Renal cortex interstitium (tissue), 11 donors: ENCODE measurements around the gene TPPP. TPM values are rescaled to one million over a fixed set of nuclear protein-coding genes. Genes with fewer than 3 reads are reported as not detected.
"Not testable (repeated sequence)": the region's sequence is repeated elsewhere in the genome, so short reads cannot be mapped to it uniquely, and the experiment has no call there.

Source experiments
- DNase-seq, 11 donors: peaks; one replicate each; pipeline ENCODE4 v3.0.0-alpha.2; 2013; ENCODE audit warnings: low read depth in 9 of 11, low spot score in 4 of 11; ENCODE audit errors: extremely low read depth in 1 of 11
- polyA plus RNA-seq, 3 donors: library from polyadenylated mRNA; unstranded; fragments of 120-200 nt; gene quantifications; one replicate each; pipeline ENCODE4 v1.2.1, GENCODE V29; 2013; ENCODE audit not compliant: insufficient read length in 3 of 3

TPPP gene
- polyA plus RNA-seq, 3 donors = 3.5 to 8.4 (median 3.9) TPM

- no peak for DNase-seq
Measured at GRCh38 chr5:639253-639530, 54.0 kb downstream of the TPPP start.

DNA sequence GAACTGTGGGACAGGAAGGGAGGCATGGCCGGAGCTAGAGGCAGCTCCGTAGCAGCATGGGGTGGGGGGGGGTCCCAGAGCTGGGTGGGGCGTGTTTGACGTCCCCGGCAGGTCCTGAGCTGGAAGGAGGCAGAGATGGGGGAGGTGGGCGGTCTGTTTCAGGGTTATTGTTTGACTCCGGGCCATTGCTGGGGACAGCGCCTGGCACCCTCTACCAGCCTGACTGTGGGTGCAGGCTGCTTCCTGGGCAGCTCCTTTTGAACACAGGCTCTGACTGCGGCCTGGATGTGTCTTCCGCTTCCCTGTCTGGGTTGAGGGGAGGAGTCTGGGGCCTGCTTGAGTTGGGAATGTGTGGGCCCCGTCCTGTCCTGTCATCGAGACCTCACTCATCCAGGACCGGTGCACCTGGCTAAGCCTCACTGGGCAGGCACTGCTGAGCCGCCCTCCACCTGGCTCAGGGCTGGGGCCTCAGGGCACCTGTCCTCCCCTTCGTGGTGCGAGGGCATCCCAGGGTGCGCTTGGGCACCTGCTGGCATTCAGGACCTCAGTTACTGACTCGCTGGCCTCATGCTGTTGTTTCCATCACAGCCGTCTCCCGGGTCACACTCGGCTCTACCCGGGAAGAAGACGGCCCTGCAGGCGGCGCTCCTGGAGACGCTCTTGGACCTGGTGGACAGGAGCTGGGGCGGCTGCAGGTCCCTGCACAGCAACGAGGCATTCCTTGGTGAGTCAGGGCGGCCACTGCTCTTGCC lies 54.5 kb downstream of the TPPP start:
- DNase-seq = no peak

GRCh38 chr5:637581-638450 lies 55.3 kb downstream of the TPPP start:
- DNase-seq = no peak

- DNase-seq = no peak
Measured at GRCh38 chr5:636951-637350, 56.2 kb downstream of the TPPP start.

- no peak for DNase-seq
Measured at GRCh38 chr5:635306-636055, 57.7 kb downstream of the TPPP start.

- no peak for DNase-seq
Measured at GRCh38 chr5:634191-634590, 59.0 kb downstream of the TPPP start.

DNA sequence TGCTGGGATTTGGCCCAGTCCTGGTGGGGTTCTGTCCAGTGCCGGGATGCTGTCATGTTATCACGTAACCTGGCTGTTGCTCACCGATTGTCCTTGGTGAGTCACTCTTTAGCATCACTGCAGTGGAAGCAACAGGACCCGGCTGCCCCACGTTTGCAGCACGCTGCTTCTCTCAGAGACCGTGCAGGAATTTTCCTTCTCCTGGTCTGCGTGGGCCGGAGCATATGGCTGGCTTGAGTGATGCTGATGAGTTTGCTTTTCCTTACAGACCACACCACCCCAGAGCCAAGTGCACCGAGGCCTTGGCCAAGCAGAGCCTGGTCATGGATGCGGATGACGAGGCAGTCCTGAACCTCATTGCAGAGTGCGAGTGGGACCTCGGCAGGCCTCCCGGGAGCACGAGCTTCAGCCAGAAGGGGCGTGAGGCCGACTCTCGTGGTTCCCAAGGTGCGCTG lies 59.6 kb downstream of the TPPP start:
- DNase-seq = no peak

- not testable (repeated sequence) for DNase-seq
Measured at GRCh38 chr5:628351-629205, 64.6 kb downstream of the TPPP start.

DNA sequence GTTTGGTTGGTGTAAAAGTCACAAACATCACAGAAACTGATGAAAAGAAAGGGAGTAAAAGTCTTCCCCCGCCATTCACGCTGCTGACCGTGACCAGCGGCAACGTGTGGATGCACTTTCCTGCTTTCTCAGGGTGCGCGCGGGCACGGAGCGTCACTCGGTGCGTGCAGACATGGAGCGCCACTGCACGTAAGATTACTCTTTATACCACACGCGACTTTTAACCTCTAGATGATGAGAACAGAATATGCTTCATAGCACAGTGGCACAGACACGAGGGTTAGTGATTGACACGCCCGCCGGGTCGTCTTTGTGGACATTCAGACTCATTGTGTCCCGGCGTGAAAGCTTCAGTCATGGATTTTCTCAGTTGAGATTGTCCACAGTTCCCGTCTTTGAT lies 65.3 kb downstream of the TPPP start:
- DNase-seq = no peak

DNA sequence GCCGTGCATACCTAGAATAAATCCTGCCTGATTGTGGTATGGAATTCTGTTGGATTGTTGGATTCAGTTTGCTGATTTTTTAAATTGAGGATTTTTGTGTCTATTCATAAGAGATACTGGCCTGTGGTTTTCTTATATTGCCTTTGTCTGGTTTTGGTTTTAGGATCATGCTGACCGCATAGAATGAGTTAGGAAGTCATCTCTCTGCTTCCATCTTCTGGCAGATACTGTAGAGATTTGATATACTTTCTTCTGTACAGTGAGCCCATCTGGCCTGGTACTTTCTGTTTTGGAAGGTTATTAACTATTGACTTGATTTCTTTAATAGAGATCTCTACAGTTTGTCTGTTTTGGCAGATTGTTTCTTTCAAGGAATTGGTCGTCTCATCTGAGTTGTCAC lies 66.3 kb downstream of the TPPP start:
- no peak for DNase-seq

DNA sequence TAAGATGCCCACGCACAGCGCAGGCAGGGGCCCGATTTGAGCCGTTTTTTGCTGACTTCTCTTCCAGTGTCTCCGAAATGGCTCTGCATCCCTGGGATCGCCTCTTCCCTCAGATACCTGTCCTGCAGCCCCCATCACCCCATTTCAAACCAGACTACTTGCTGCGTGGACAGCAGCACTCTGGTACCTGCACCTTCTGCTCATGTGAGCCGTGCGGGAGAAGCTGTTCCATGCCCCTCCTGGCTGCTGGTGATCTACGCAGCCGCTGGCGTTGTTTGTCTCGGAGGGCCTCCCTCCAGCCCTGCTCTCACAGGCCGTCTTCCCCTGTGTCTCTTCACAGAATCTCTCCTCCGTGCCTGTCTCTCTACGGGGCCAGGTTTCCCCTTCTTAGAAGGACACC lies 67.6 kb downstream of the TPPP start:
- no peak for DNase-seq

DNA sequence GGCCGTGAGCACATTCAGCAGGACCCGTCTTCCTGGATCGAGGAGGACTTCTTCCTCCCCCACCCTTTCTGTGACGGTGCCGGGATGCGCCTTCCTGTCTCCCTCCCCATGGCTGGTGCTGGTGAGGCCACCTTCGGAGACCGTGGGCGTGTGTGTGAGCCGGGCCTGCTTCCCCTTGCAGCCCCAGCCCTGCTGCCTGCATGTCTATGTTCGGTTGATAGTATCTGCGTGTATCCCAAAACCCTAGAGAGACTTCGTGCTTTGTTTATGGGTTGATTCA lies 68.3 kb downstream of the TPPP start:
- DNase-seq = no peak

GRCh38 chr5:624118-624950 lies 68.8 kb downstream of the TPPP start:
- DNase-seq = no peak

GRCh38 chr5:623531-623930 lies 69.6 kb downstream of the TPPP start:
- no peak for DNase-seq

- DNase-seq = no peak
Measured at GRCh38 chr5:622946-623522, 70.1 kb downstream of the TPPP start.

DNA sequence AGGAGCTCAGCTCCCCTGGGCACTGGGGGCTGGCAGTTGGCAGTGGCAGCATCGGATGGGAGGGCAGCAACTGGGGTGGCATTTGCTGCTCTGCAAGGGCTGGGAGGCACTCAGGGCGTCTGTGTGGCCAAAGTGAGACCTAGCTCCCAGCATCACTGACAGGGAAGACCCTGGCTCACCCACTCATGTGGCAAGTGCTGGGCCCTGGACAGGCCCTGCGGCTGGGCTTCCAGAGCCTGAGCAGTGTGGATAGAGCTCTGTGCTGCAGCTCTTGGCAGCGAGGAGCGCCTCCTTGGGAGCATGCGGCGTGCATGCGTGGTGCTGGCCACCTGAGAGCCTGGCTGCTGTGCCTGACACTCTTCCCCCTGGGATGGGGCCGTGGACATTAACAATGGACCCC lies 70.8 kb downstream of the TPPP start:
- DNase-seq = no peak

DNA sequence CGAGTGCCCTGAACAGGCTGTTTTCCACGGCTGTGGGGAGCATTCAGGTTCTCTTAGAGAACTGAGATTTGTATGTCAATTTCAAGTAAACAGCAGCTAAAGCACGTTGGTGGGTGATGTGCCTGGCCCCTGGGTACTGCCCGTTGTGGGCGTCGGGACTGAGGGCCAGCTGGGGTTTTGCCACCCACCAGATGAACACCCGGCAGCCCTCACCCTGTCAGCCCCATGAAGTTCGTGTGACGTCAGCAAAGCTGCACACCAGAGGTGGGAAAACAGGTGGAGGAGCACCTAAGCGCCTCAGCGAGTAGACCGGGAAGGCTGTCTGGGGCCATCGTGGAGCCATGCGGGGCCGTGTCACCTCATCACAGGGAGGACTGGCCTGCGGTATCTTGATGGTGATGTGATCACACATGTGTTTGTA lies 71.8 kb downstream of the TPPP start:
- no peak for DNase-seq

DNA sequence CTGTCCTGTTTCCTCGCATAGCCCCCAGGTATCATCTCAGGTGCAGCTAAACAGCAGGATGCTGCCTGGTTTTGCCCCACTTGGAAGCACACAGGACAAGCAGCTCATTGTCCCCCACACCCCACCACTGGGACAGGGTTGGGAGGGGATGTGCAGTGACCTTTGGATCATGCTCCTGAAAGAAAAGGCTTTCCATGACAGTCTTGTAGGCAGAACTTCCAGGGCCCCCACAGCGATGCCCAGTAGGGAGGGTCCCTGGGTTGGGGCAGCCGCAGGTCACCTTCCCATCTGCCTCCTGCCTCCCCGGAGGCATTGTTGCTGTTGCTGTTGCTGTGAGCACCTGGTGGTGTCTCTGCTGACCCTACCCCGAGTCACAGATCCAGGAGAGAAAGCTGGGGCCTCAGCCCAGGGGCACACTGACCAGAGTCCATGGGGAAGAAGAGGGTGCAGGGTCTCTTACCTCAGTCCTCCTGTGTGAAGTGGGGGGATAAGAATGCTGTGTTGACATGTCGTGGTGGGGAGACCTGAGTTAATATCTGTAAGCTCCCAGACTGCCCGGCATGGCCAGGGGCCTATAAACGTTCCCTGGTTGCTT lies 72.5 kb downstream of the TPPP start:
- no peak for DNase-seq
